Endodermal cell (in vitro differentiated cells): ENCODE data around the gene SEMA4A. TPM values are rescaled to one million over a fixed set of nuclear protein-coding genes. Genes with fewer than 3 reads are reported as not detected.

Experiments used
- DNase-seq: peaks from one replicate; pipeline ENCODE4 v3.0.0-alpha.2; 2017
- H3K27ac ChIP-seq: 2 replicates; pipeline ENCODE4 v1.5.1; 2013; ENCODE audit warnings: mild to moderate bottlenecking, low read depth, low read length, moderate library complexity
- H3K27me3 ChIP-seq: 2 replicates; pipeline ENCODE4 v1.6.1; 2013; ENCODE audit warnings: mild to moderate bottlenecking, low read length, moderate library complexity; ENCODE audit not compliant: insufficient read depth, control insufficient read depth, poor library complexity, severe bottlenecking
- H3K36me3 ChIP-seq: 2 replicates; pipeline ENCODE4 v1.7.0; 2013; ENCODE audit warnings: mild to moderate bottlenecking, low read length, moderate library complexity; ENCODE audit not compliant: control insufficient read depth, insufficient read depth
- H3K4me1 ChIP-seq: one replicate; pipeline ENCODE4 v1.7.0; 2013; ENCODE audit warnings: low read length; ENCODE audit not compliant: control insufficient read depth, insufficient read depth
- H3K4me3 ChIP-seq: 2 replicates; pipeline ENCODE4 v1.5.1; 2013; ENCODE audit warnings: mild to moderate bottlenecking, low read length, moderate library complexity
- H3K9ac ChIP-seq: 2 replicates; pipeline ENCODE4 v1.6.1; 2013; ENCODE audit warnings: mild to moderate bottlenecking, low read length, moderate library complexity; ENCODE audit not compliant: poor library complexity, severe bottlenecking; ENCODE audit errors: extremely low read depth
- H3K9me3 ChIP-seq: 2 replicates; pipeline ENCODE4 v1.6.1; 2013; ENCODE audit warnings: mild to moderate bottlenecking, low read length, moderate library complexity; ENCODE audit not compliant: control insufficient read depth
- H3K27ac Mint-ChIP-seq: 2 replicates; pipeline ENCODE4 v1.8.0; 2020; ENCODE audit warnings: mixed read lengths
- H3K27me3 Mint-ChIP-seq: 2 replicates; pipeline ENCODE4 v1.8.0; 2021; ENCODE audit warnings: mild to moderate bottlenecking, mixed read lengths; ENCODE audit not compliant: insufficient read depth
- H3K36me3 Mint-ChIP-seq: 2 replicates; pipeline ENCODE4 v1.8.0; 2020; ENCODE audit warnings: low read depth, mixed read lengths
- H3K4me1 Mint-ChIP-seq: 2 replicates; pipeline ENCODE4 v1.8.0; 2020; ENCODE audit warnings: mixed read lengths
- H3K4me3 Mint-ChIP-seq: 2 replicates; pipeline ENCODE4 v1.8.0; 2020; ENCODE audit warnings: mild to moderate bottlenecking, moderate library complexity, mixed read lengths
- H3K9me3 Mint-ChIP-seq: 2 replicates; pipeline ENCODE4 v1.8.0; 2020; ENCODE audit warnings: mild to moderate bottlenecking, mixed read lengths
- CTCF ChIP-seq: fragments of 200-600 bp; sonication (generic); conservative IDR thresholded peaks from 2 replicates; pipeline ENCODE4 v1.5.0; 2021; ENCODE audit warnings: antibody characterized with exemption, mild to moderate bottlenecking
- WGBS, 2 experiments: methylation state at CpG; one replicate each; pipeline versions ENCODE4 v1.1.5 to v1.1.7; 2013; ENCODE audit warnings: missing lambda C conversion rate in 2 of 2, mixed read lengths in 1 of 2; ENCODE audit not compliant: insufficient coverage in 1 of 2, insufficient read length in 1 of 2; 5-methylcytosine and 5-hydroxymethylcytosine counted together
- total RNA-seq, 2 donors: library from RNA; stranded (reverse); fragmentation: NEBNext Ultra II Directional in 1 of 2; extraction: Animal tissue kit (Norgen Biotek cat#: 25700) in 1 of 2; gene quantifications; 2 replicates in 1 of 2; 3 replicates in 1 of 2; pipeline ENCODE4 v1.2.1, GENCODE V29; 2021

Gene SEMA4A
- total RNA-seq, 2 donors from 2014 or later = 6.4 to 10.3 TPM

GRCh38 chr1:156110252-156110651 lies 43.1 kb upstream of the SEMA4A start:
- H3K4me1 Mint-ChIP-seq = peaks cover 34% of the 10 kb centered on the region

GRCh38 chr1:156111355-156111962 lies 41.9 kb upstream of the SEMA4A start:
- Histone ChIP-seq H3K27me3 (no peaks in the 10 kb centered on the region), H3K9ac (no peak overlapping the region), H3K9me3 (no peaks in the 10 kb centered on the region), H3K36me3 (peaks cover 8% of the 10 kb centered on the region), H3K27ac (no peak overlapping the region), H3K4me3 (no peak overlapping the region), H3K4me1 (peaks cover 10% of the 10 kb centered on the region)
- Mint-ChIP-seq H3K4me1 (peaks cover 39% of the 10 kb centered on the region), H3K27me3 (peaks cover 18% of the 10 kb centered on the region), H3K9me3 (no peaks in the 10 kb centered on the region), H3K36me3 (peaks cover 8% of the 10 kb centered on the region), H3K27ac (no peak overlapping the region), H3K4me3 (no peak overlapping the region)
- whole genome bisulfite sequencing, 2 experiments = 98 to 100% methylated on average over 4 of the region's 4 CpGs
- no peak for DNase-seq
- TF ChIP-seq CTCF = no peak

More at GRCh38 chr1:156110252-156110651, 43.1 kb upstream of the SEMA4A start:
- no peak overlapping the region for H3K27ac Mint-ChIP-seq
- Histone ChIP-seq H3K4me3 (no peak overlapping the region), H3K27ac (no peak overlapping the region), H3K4me1 (peaks cover 20% of the 10 kb centered on the region), H3K9ac (no peak overlapping the region), H3K9me3 (no peaks in the 10 kb centered on the region), H3K27me3 (no peaks in the 10 kb centered on the region), H3K36me3 (peaks cover 8% of the 10 kb centered on the region)
- 86 to 91% methylated on average over 2 of the region's 2 CpGs for WGBS, 2 experiments
- no peaks in the 10 kb centered on the region for H3K9me3 Mint-ChIP-seq
- peaks cover 15% of the 10 kb centered on the region for H3K27me3 Mint-ChIP-seq
- H3K4me3 Mint-ChIP-seq = no peak overlapping the region
- DNase-seq = no peak
- peaks cover 8% of the 10 kb centered on the region for H3K36me3 Mint-ChIP-seq
- TF ChIP-seq CTCF = no peak

- Histone ChIP-seq H3K9me3 (no peaks in the 10 kb centered on the region), H3K4me1 (peaks cover under 1% of the 10 kb centered on the region), H3K9ac (no peak overlapping the region), H3K4me3 (no peak overlapping the region), H3K27ac (no peak overlapping the region), H3K27me3 (no peaks in the 10 kb centered on the region), H3K36me3 (peaks cover 9% of the 10 kb centered on the region)
- H3K27me3 Mint-ChIP-seq = peaks cover 18% of the 10 kb centered on the region
- peaks cover 8% of the 10 kb centered on the region for H3K36me3 Mint-ChIP-seq
- H3K9me3 Mint-ChIP-seq = no peaks in the 10 kb centered on the region
- DNase-seq = no peak
- H3K4me1 Mint-ChIP-seq = peaks cover 29% of the 10 kb centered on the region
- TF ChIP-seq CTCF = no peak
- no peak overlapping the region for H3K4me3 Mint-ChIP-seq
- no peak overlapping the region for H3K27ac Mint-ChIP-seq
- WGBS, 2 experiments = 88 to 90% methylated on average over 8 to 10 of the region's 10 CpGs
Observed at GRCh38 chr1:156112276-156113137, 40.9 kb upstream of the SEMA4A start.
